Measurements from ENCODE around the gene GRIA1.

GRIA1 gene

DNA sequence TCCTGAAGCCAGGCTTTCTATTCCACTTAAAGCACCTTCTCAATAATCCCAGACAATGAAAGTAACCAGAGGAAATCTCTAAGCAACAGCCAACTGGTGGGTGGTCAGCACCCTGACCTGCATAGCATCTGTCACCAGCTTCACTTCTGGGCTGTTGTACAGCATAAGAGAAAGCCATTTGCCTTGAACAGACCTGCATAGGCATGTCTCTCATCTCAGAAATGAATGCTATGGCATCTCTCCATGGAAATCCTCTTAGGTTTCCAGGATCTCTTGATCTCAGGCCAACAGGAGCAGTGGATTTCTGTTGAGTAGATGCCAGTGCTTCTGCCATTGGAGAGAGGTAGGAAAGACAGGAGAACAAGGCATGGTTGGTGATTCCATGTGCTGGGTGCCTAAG lies 213.6 kb downstream of the GRIA1 start:
- H3K4me1 ChIP-seq (ENCODE audit: low read length), result no peaks in the 10 kb centered on the region
- H4K20me1 ChIP-seq (ENCODE audit: insufficient read depth, low read length), result no peaks in the 10 kb centered on the region
- no peaks in the 10 kb centered on the region for H3K36me3 ChIP-seq (replicated peaks; ENCODE audit: insufficient read depth, low read length)
- no peak overlapping the region for H3K4me3 ChIP-seq (ENCODE audit: low read length)
- DNase-seq, result no peak
- no peak overlapping the region for H2AFZ ChIP-seq (ENCODE audit: low read length)
- no peaks in the 10 kb centered on the region for H3K27me3 ChIP-seq (replicated peaks; ENCODE audit: insufficient read depth, low read length)
- no peak overlapping the region for H3K4me2 ChIP-seq (ENCODE audit: low read depth, low read length)
- H3K79me2 ChIP-seq (ENCODE audit: low read length), result no peaks in the 10 kb centered on the region
- no peaks in the 10 kb centered on the region for H3F3A ChIP-seq (ENCODE audit: insufficient read depth, low read length)
- no peaks in the 10 kb centered on the region for H3K9me2 ChIP-seq (replicated peaks; ENCODE audit: insufficient read depth, low read length)
- H3K27ac ChIP-seq (ENCODE audit: low read length), result no peak overlapping the region
- TF ChIP-seq, protein P1, sequence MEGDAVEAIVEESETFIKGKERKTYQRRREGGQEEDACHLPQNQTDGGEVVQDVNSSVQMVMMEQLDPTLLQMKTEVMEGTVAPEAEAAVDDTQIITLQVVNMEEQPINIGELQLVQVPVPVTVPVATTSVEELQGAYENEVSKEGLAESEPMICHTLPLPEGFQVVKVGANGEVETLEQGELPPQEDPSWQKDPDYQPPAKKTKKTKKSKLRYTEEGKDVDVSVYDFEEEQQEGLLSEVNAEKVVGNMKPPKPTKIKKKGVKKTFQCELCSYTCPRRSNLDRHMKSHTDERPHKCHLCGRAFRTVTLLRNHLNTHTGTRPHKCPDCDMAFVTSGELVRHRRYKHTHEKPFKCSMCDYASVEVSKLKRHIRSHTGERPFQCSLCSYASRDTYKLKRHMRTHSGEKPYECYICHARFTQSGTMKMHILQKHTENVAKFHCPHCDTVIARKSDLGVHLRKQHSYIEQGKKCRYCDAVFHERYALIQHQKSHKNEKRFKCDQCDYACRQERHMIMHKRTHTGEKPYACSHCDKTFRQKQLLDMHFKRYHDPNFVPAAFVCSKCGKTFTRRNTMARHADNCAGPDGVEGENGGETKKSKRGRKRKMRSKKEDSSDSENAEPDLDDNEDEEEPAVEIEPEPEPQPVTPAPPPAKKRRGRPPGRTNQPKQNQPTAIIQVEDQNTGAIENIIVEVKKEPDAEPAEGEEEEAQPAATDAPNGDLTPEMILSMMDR (IDR thresholded peaks at IDR 0.05; ENCODE audit: low read length), result no peak
- TF ChIP-seq EZH2 (optimal IDR thresholded peaks at IDR 0.05; ENCODE audit: low read depth, low read length) (no peak), EZH2phosphoT487 (IDR thresholded peaks at IDR 0.05; ENCODE audit: low read length) (no peak)
- H3K9ac ChIP-seq (ENCODE audit: low read length), result no peak overlapping the region
- no peaks in the 10 kb centered on the region for H3K9me3 ChIP-seq (replicated peaks; ENCODE audit: insufficient read depth, low read length)

DNA sequence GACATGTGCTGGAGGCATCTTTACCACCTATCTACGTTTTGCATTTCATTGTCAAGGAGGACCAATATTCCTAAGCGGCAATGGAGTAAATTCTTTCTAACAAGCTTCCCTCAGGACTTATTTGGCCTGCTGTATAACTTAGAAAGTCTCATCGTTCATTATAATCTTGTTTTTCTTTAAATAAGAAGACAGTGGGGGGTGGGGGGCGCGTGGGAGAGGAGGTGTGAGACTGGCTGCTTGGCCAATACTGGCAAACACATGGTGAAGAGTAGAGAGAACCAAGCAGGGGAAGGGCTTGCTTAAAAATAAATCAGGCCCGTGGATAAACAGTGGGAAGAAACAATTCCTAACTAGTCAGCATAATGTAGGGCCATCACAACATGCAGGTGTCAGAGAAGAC lies 217.2 kb downstream of the GRIA1 start:
- H3K79me2 ChIP-seq (ENCODE audit: low read length), result no peaks in the 10 kb centered on the region
- no peak overlapping the region for H3K4me3 ChIP-seq (ENCODE audit: low read length)
- DNase-seq, result no peak
- no peaks in the 10 kb centered on the region for H3K36me3 ChIP-seq (replicated peaks; ENCODE audit: insufficient read depth, low read length)
- no peaks in the 10 kb centered on the region for H3K9me2 ChIP-seq (replicated peaks; ENCODE audit: insufficient read depth, low read length)
- H3K9me3 ChIP-seq (replicated peaks; ENCODE audit: insufficient read depth, low read length), result no peaks in the 10 kb centered on the region
- H3K27ac ChIP-seq (ENCODE audit: low read length), result no peak overlapping the region
- no peak overlapping the region for H3K9ac ChIP-seq (ENCODE audit: low read length)
- H2AFZ ChIP-seq (ENCODE audit: low read length), result no peak overlapping the region
- TF ChIP-seq, protein P1 (IDR thresholded peaks at IDR 0.05; ENCODE audit: low read length), result no peak
- no peak for TF ChIP-seq EZH2 (optimal IDR thresholded peaks at IDR 0.05; ENCODE audit: low read depth, low read length)
- TF ChIP-seq EZH2phosphoT487 (IDR thresholded peaks at IDR 0.05; ENCODE audit: low read length), result no peak
- H4K20me1 ChIP-seq (ENCODE audit: insufficient read depth, low read length), result no peaks in the 10 kb centered on the region
- H3K4me2 ChIP-seq (ENCODE audit: low read depth, low read length), result no peak overlapping the region
- no peaks in the 10 kb centered on the region for H3K4me1 ChIP-seq (ENCODE audit: low read length)
- no peaks in the 10 kb centered on the region for H3F3A ChIP-seq (ENCODE audit: insufficient read depth, low read length)
- no peaks in the 10 kb centered on the region for H3K27me3 ChIP-seq (replicated peaks; ENCODE audit: insufficient read depth, low read length)

DNA sequence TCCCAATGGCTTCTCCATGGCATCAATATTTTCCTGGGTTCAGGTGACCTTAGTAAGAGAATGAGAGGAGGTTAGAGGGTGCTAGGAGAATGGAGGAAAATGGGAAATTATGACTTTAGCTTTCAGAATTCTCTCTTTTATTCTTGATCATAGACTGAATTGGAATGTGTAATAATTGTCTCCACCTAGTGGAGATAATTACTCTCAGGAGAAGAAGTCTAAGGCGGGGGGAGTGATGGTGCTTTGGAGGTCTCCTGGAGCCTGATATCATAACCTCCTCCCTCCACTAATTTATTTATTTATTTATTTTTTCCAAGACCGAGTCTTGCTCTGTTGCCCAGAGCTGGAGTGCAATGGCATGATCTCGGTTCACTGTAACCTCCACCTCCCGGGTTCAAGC lies 221.3 kb downstream of the GRIA1 start:
- Histone ChIP-seq H2AFZ (ENCODE audit: low read length) (no peak overlapping the region), H3K79me2 (ENCODE audit: low read length) (no peaks in the 10 kb centered on the region), H3K27ac (ENCODE audit: low read length) (no peak overlapping the region), H3K9me3 (replicated peaks; ENCODE audit: insufficient read depth, low read length) (no peaks in the 10 kb centered on the region), H3K4me1 (ENCODE audit: low read length) (no peaks in the 10 kb centered on the region), H4K20me1 (ENCODE audit: insufficient read depth, low read length) (no peaks in the 10 kb centered on the region), H3K36me3 (replicated peaks; ENCODE audit: insufficient read depth, low read length) (no peaks in the 10 kb centered on the region), H3K9ac (ENCODE audit: low read length) (no peak overlapping the region), H3K4me3 (ENCODE audit: low read length) (no peak overlapping the region), H3F3A (ENCODE audit: insufficient read depth, low read length) (no peaks in the 10 kb centered on the region), H3K27me3 (replicated peaks; ENCODE audit: insufficient read depth, low read length) (no peaks in the 10 kb centered on the region), H3K9me2 (replicated peaks; ENCODE audit: insufficient read depth, low read length) (no peaks in the 10 kb centered on the region), H3K4me2 (ENCODE audit: low read depth, low read length) (no peak overlapping the region)
- no peak for DNase-seq
- TF ChIP-seq EZH2 (optimal IDR thresholded peaks at IDR 0.05; ENCODE audit: low read depth, low read length), result no peak
- TF ChIP-seq, protein P1 (IDR thresholded peaks at IDR 0.05; ENCODE audit: low read length), result no peak
- no peak for TF ChIP-seq EZH2phosphoT487 (IDR thresholded peaks at IDR 0.05; ENCODE audit: low read length)

Measured in MM.1S (cell line).